IPS-20b (cell line): ENCODE results near the gene IL22RA2.
"Not testable (repeated sequence)": the region's sequence is repeated elsewhere in the genome, so short reads cannot be mapped to it uniquely, and the experiment has no call there.

Experiments
- H3K27ac ChIP-seq: one replicate; pipeline ENCODE4 v1.5.1; 2013; ENCODE audit warnings: low read length
- H3K27me3 ChIP-seq: 2 replicates; pipeline ENCODE4 v1.6.1; 2013; ENCODE audit warnings: mild to moderate bottlenecking, low read length, inconsistent platforms; ENCODE audit not compliant: insufficient read depth
- H3K36me3 ChIP-seq: 2 replicates; pipeline ENCODE4 v1.6.1; 2013; ENCODE audit warnings: low read depth, mild to moderate bottlenecking, inconsistent platforms, low read length, moderate library complexity; ENCODE audit not compliant: insufficient read depth
- H3K4me1 ChIP-seq: 2 replicates; pipeline ENCODE4 v1.6.1; 2013; ENCODE audit warnings: mild to moderate bottlenecking, control low read depth, inconsistent platforms, low read length, moderate library complexity; ENCODE audit not compliant: insufficient read depth
- H3K4me3 ChIP-seq: 2 replicates; pipeline ENCODE4 v1.5.1; 2013; ENCODE audit warnings: mild to moderate bottlenecking, low read length, inconsistent platforms
- H3K9ac ChIP-seq: 2 replicates; pipeline ENCODE4 v1.6.1; 2013; ENCODE audit warnings: low read depth, mild to moderate bottlenecking, inconsistent platforms, low read length, moderate library complexity
- H3K9me3 ChIP-seq: 2 replicates; pipeline ENCODE4 v1.6.1; 2013; ENCODE audit warnings: mild to moderate bottlenecking, low read depth, low read length, inconsistent platforms; ENCODE audit not compliant: insufficient read depth

Gene IL22RA2

GRCh38 chr6:137213813-137214212, 40.4 kb upstream of the IL22RA2 start:
- H3K9ac ChIP-seq: no peak overlapping the region
- no peak overlapping the region for H3K27ac ChIP-seq
- H3K4me3 ChIP-seq: no peak overlapping the region
- no peaks in the 10 kb centered on the region for H3K27me3 ChIP-seq
- peaks cover 27% of the 10 kb centered on the region for H3K9me3 ChIP-seq
- peaks cover 7% of the 10 kb centered on the region; the same call in 1 of the 2 replicates for H3K36me3 ChIP-seq
- peaks cover 5% of the 10 kb centered on the region; the same call in 1 of the 2 replicates for H3K4me1 ChIP-seq

GRCh38 chr6:137213331-137213740, 39.9 kb upstream of the IL22RA2 start:
- no peak overlapping the region for H3K4me3 ChIP-seq
- peaks cover 7% of the 10 kb centered on the region; the same call in 1 of the 2 replicates for H3K36me3 ChIP-seq
- H3K27me3 ChIP-seq: no peaks in the 10 kb centered on the region
- H3K4me1 ChIP-seq: peaks cover 4% of the 10 kb centered on the region; the same call in 1 of the 2 replicates
- H3K27ac ChIP-seq: no peak overlapping the region
- H3K9ac ChIP-seq: no peak overlapping the region
- H3K9me3 ChIP-seq: peaks cover 31% of the 10 kb centered on the region

DNA sequence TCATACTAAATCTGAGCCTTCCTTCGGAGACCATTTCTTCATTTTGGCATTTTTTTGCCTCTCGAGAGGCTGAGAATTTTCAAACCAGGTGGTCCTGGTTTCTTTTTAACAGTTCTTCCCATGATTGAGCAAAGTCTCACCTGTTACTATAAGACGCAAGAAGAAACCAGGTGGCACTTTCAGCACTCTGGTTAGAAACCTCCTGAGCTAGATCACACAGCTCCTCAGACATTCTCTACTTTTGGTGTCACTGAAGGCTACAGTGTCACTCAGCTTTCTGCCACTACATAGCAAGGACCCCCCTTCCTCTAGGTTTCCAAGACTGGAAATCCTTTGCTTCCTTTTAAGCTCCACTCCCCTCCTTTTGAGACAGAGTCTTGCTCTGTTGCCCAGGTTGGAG, 38.5 kb upstream of the IL22RA2 start:
- H3K27me3 ChIP-seq: no peaks in the 10 kb centered on the region
- H3K4me3 ChIP-seq: no peak overlapping the region
- no peak overlapping the region for H3K9ac ChIP-seq
- peaks cover 13% of the 10 kb centered on the region for H3K36me3 ChIP-seq
- no peaks in the 10 kb centered on the region for H3K4me1 ChIP-seq
- peaks cover 39% of the 10 kb centered on the region for H3K9me3 ChIP-seq
- H3K27ac ChIP-seq: no peak overlapping the region

DNA sequence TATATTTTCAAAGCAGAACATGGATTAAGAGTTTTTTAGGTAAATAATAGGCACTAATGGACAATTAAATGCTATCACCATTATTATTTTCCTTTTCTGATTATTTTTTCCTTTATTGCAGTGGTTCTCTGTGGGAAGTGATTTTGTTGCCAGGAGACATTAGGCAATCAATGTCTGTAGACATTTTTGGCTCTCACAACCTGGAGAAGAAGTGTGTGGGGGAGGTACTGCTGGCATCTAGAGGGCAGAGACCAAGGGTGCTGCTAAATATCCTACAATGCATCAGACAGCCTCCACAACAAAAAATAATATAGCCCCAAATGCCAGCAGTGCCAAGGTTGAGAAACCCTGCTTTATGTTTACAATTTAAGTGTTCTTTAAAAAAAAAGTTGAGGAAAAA, 37.5 kb upstream of the IL22RA2 start:
- Histone ChIP-seq H3K27me3 (no peaks in the 10 kb centered on the region), H3K4me1 (no peaks in the 10 kb centered on the region), H3K36me3 (peaks cover 21% of the 10 kb centered on the region), H3K4me3 (no peak overlapping the region), H3K9ac (no peak overlapping the region), H3K9me3 (peaks cover 39% of the 10 kb centered on the region), H3K27ac (no peak overlapping the region)

DNA sequence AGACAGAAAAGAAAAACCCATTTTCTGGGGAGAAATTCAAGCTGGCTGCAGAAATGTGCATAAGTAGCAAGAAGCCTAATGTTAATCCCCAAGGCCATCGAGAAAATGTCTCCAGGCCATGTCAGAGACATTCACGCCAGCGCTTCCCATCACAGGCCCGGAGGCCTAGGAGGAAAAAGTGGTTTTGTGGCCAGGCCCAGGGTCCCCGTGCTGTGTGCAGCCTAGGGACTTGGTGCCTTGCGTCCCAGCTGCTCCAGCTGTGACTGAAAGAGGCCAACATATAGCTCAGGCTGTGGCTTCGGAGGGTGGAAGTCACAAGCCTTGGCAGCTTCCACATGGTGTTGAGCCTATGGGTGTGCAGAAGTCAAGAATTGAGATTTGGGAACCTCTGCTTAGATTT, 34.8 kb upstream of the IL22RA2 start:
- peaks cover 47% of the 10 kb centered on the region for H3K36me3 ChIP-seq
- H3K27ac ChIP-seq: no peak overlapping the region
- peaks cover 39% of the 10 kb centered on the region for H3K9me3 ChIP-seq
- H3K4me3 ChIP-seq: no peak overlapping the region
- no peaks in the 10 kb centered on the region for H3K27me3 ChIP-seq
- H3K9ac ChIP-seq: no peak overlapping the region
- H3K4me1 ChIP-seq: no peaks in the 10 kb centered on the region

DNA sequence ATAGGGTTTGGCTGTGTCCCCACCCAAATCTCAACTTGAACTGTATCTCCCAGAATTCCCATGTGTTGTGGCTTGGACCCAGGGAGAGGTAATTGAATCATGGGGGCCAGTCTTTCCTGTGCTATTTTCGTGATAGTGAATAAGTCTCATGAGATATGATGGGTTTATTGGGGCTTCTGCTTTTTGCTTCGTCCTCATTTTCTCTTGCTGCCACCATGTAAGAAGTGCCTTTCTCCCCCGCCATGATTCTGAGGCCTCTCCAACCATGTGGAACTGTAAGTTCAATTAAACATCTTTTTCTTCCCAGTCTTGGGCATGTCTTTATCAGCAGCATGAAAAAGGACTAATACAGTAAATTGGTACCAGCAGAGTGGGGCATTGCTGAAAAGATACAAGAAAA, 34.0 kb upstream of the IL22RA2 start:
- H3K4me1 ChIP-seq, H3K27me3 ChIP-seq, H3K27ac ChIP-seq, H3K9ac ChIP-seq, H3K4me3 ChIP-seq: not testable (repeated sequence)
- peaks cover 54% of the 10 kb centered on the region for H3K36me3 ChIP-seq
- peaks cover 39% of the 10 kb centered on the region for H3K9me3 ChIP-seq

DNA sequence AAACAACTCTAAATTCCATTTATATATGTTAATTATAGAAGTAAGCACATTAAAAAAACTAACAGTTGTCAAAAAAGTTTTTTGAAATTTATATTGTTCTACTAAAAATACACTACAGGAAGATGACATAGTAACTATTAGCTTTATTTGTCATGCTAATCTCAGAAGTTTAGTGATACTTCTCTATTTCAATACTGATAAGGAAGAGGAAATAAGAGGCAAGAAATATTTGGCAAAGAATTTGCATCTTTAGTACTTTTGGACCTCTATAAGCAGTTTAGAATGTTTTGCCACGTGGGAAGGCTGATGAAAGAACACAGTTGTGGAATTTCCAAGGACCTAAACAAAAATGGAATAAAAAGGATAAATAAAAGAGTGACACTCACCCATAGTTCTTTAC, 33.1 kb upstream of the IL22RA2 start:
- Histone ChIP-seq H3K9me3 (peaks cover 34% of the 10 kb centered on the region), H3K4me3 (no peak overlapping the region), H3K27ac (no peak overlapping the region), H3K9ac (no peak overlapping the region), H3K27me3 (no peaks in the 10 kb centered on the region), H3K36me3 (peaks cover 63% of the 10 kb centered on the region), H3K4me1 (no peaks in the 10 kb centered on the region)

GRCh38 chr6:137203256-137203655, 29.8 kb upstream of the IL22RA2 start:
- no peak overlapping the region for H3K9ac ChIP-seq
- peaks cover 7% of the 10 kb centered on the region for H3K9me3 ChIP-seq
- H3K27ac ChIP-seq: no peak overlapping the region
- no peaks in the 10 kb centered on the region for H3K4me1 ChIP-seq
- H3K27me3 ChIP-seq: no peaks in the 10 kb centered on the region
- peaks cover 83% of the 10 kb centered on the region for H3K36me3 ChIP-seq
- no peak overlapping the region for H3K4me3 ChIP-seq

- Histone ChIP-seq H3K27ac (no peak overlapping the region), H3K4me1 (no peaks in the 10 kb centered on the region), H3K9ac (no peak overlapping the region), H3K4me3 (no peak overlapping the region), H3K27me3 (no peaks in the 10 kb centered on the region), H3K36me3 (peaks cover 90% of the 10 kb centered on the region), H3K9me3 (no peaks in the 10 kb centered on the region)
Measured at GRCh38 chr6:137202078-137202477, 28.6 kb upstream of the IL22RA2 start.

GRCh38 chr6:137201006-137201405, 27.6 kb upstream of the IL22RA2 start:
- Histone ChIP-seq H3K9me3 (no peaks in the 10 kb centered on the region), H3K9ac (no peak overlapping the region), H3K4me3 (no peak overlapping the region), H3K36me3 (peaks cover 83% of the 10 kb centered on the region), H3K4me1 (no peaks in the 10 kb centered on the region), H3K27ac (no peak overlapping the region), H3K27me3 (no peaks in the 10 kb centered on the region)

GRCh38 chr6:137200288-137200687, 26.8 kb upstream of the IL22RA2 start:
- Histone ChIP-seq H3K9me3 (no peaks in the 10 kb centered on the region), H3K4me1 (no peaks in the 10 kb centered on the region), H3K27ac (no peak overlapping the region), H3K27me3 (no peaks in the 10 kb centered on the region), H3K9ac (no peak overlapping the region), H3K36me3 (peaks cover 76% of the 10 kb centered on the region), H3K4me3 (no peak overlapping the region)

DNA sequence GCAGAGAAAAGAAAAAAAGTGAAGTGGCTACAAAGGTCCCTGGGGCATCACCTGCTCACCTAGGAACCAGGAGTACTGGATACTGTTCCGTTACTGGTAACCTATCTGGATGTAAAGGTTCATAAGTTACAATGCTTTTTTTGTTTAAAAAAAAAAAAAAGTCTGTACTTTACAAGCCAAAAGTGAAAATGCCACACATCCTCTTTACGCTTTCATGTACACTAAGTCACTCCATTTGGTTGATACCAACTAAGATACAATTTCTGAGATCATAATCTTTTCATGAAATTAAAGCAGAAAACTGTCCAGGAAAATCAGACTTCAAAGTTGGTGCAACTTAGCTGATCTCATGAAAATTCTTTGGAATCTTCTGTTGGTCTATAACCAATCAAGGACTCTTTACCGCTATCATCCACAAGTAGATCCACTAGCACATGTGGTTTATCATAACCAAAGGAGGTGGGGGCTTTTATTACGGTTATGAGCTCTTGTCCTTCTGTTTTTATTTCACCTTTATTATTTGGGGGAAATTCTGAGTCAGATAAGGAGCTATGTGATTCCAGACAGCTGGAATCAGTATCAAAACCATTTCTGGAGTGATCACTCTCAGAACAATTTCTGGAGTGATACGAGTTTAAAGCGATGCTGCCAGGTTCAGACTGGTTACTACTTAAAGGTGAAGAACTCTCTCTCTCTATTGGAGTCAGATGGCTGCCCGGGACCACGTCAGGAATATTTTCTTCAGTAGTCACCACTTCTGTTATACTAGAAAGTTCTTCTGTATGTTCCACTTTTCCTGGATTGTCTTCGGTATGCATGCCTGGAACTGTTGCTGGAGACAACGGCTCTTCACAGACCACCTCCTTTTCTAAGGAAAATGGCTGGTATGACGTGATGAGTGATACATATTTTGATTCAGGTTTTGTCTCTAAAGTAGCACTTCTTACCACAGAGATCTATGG, 24.5 kb upstream of the IL22RA2 start:
- Histone ChIP-seq H3K9me3 (peaks cover 3% of the 10 kb centered on the region; the same call in 1 of the 2 replicates), H3K9ac (no peak overlapping the region), H3K4me3 (no peak overlapping the region), H3K4me1 (no peaks in the 10 kb centered on the region), H3K27me3 (no peaks in the 10 kb centered on the region), H3K36me3 (peaks cover 53% of the 10 kb centered on the region), H3K27ac (no peak overlapping the region)
